Stimulated activated CD4-positive, alpha-beta T cell treated with anti-CD3 and anti-CD28 coated beads, TNF-alpha, amount 100 ng/mL, for 24 hours (primary cell): ENCODE data around the gene OR2V1.
"Not testable (repeated sequence)": the region's sequence is repeated elsewhere in the genome, so short reads cannot be mapped to it uniquely, and the experiment has no call there.

Experiments used
- DNase-seq, 3 experiments: peaks; one replicate each; pipeline ENCODE4 v3.0.0-alpha.2; 2020; ENCODE audit warnings: low read depth in 3 of 3

The OR2V1 gene

GRCh38 chr5:181127907-181128626, 2.9 kb downstream of the OR2V1 start:
- no peak for DNase-seq

GRCh38 chr5:181127456-181127855, 3.5 kb downstream of the OR2V1 start:
- no peak for DNase-seq

- DNase-seq = no peak
Measured at GRCh38 chr5:181126841-181127240, 4.1 kb downstream of the OR2V1 start.

- DNase-seq = no peak
Measured at GRCh38 chr5:181124526-181124925, 6.4 kb downstream of the OR2V1 start.

GRCh38 chr5:181121675-181122561, 9.1 kb downstream of the OR2V1 start:
- no peak for DNase-seq

GRCh38 chr5:181120761-181121160, 10.2 kb downstream of the OR2V1 start:
- no peak for DNase-seq

- DNase-seq = no peak
Measured at GRCh38 chr5:181120306-181120705, 10.7 kb downstream of the OR2V1 start.

- DNase-seq = no peak
Measured at GRCh38 chr5:181119105-181119504, 11.9 kb downstream of the OR2V1 start.

GRCh38 chr5:181118369-181118768, 12.6 kb downstream of the OR2V1 start:
- no peak for DNase-seq

GRCh38 chr5:181114844-181115778, 15.9 kb downstream of the OR2V1 start:
- no peak for DNase-seq

GRCh38 chr5:181114284-181114843, 16.6 kb downstream of the OR2V1 start:
- DNase-seq = no peak

- DNase-seq = not testable (repeated sequence)
Measured at GRCh38 chr5:181113572-181113971, 17.4 kb downstream of the OR2V1 start.

- DNase-seq = no peak
Measured at GRCh38 chr5:181112476-181112875, 18.5 kb downstream of the OR2V1 start.

GRCh38 chr5:181111010-181111409, 20.0 kb downstream of the OR2V1 start:
- DNase-seq = no peak

GRCh38 chr5:181109489-181110013, 21.4 kb downstream of the OR2V1 start:
- DNase-seq = no peak

- no peak for DNase-seq
Measured at GRCh38 chr5:181108578-181109165, 22.3 kb downstream of the OR2V1 start.

- DNase-seq = no peak
Measured at GRCh38 chr5:181107699-181108098, 23.3 kb downstream of the OR2V1 start.

GRCh38 chr5:181105391-181106025, 25.5 kb downstream of the OR2V1 start:
- DNase-seq = no peak

- DNase-seq = not testable (repeated sequence)
Measured at GRCh38 chr5:181104606-181105390, 26.2 kb downstream of the OR2V1 start.

- not testable (repeated sequence) for DNase-seq
Measured at GRCh38 chr5:181104259-181104568, 26.8 kb downstream of the OR2V1 start.
